VCaP (cell line): ENCODE results near the gene DTX4.

ENCODE experiments used
- H3K27ac ChIP-seq: fragments of 450-650 bp; 2 replicates; pipeline ENCODE4 v1.5.1; 2017
- CTCF ChIP-seq: fragments of 450-650 bp; conservative IDR thresholded peaks from 2 replicates; pipeline ENCODE4 v1.5.1; 2017; ENCODE audit warnings: mild to moderate bottlenecking, moderate library complexity

DTX4 gene

DNA sequence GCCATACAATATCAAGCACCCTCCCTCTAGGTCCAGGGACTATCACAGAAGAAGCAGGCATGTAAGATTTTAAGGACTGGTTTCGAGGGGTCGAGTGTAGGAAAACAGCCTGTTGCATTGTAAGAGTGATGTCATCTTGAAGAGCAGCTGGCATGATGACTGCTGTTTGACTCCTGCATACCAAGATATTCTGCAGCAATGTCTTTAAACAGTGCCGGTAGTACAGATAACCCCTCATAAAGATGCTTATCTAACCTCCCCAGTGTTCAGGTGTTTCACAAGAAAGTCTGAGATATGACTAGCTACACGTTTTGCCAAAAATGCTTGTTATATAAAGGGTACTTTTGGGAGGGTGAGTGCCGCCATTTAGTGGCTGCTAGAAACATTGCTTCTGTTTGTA, 17.3 kb upstream of the DTX4 start:
- H3K27ac ChIP-seq: peak overlapping the region; percentile 54

DNA sequence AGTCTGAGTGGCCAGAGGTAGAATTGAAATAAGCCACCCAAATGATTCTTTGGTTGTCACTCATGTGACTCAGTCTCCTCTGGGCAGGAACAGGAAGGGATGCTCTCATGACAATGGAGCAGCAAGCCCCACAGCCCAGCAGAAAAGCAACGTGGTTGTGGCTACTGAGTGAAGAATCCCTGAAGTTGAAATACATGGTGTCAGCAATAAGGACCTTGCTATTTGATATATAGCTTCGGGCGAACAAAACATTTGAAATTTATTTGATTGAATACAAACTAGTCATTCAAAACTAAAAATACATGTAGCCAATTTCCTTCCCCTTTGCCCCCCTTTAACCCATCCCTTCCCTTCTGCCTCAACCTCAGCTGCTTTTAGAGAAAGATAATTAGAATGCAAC, 14.5 kb upstream of the DTX4 start:
- no peak for TF ChIP-seq CTCF
- H3K27ac ChIP-seq: peak overlapping the region; percentile 24; the same call in 1 of the 2 replicates

More for the DNA sequence above, 17.3 kb upstream of the DTX4 start:
- peak; percentile 39 for TF ChIP-seq CTCF

DNA sequence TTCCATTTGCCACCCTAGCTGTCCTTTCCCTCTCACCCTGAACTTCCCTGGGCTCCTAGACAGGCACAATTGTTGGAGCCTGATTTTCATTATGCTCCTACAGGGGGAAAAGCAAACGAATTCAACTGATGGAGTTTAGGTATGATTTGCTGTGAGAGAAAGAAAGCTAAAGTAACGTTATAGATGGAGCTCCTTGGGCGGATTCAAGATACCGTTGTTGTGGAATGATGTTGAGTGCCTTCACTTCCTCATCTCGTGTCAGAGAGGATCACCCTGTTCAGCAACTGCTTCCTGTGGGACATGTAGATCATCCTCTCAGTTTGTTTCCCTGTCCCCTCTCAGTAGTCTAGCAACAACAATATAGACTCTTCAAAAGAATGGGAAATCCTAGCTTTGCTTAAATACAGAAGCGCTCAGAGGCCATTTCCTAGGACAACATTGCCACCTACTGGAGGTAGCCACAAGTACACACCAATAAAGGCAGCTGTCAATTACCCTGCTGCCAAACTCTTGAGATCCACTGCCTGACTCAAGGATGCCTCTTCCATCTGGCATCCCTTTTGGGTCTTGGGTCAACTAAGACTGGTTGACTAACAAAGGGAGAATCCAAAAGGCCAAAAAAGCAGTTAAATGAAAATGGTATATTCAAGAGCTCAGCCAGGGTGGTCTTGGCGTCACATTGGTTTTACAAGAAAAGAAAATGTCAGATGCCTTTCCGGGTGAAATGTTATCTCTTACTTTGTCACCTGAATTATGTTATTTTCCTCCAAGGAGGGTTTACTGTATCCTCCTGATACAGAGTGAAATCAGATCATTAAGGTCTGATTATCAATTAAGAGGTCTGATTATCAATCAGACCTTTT, 13.5 kb upstream of the DTX4 start:
- TF ChIP-seq CTCF: peak; percentile 80
- peak overlapping the region; percentile 24; the same call in 1 of the 2 replicates for H3K27ac ChIP-seq

DNA sequence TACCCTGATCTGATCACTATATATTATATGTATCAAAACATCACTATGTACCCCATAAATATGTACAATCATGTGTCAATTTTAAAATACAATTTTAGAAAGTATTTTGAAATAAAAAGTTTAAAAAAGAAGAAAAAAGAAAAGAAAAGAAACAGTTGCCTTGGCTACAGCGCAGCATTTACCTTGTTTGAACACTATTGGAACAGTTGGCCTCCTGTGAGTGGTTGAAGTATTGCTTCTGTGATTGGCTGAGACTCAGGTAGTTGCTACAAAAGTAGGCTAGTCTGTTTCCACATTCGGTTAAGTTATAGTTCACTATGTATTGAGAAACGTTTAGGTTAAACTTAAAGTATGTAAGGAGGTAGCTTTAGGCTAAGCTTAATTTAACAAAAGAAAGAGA, 7.9 kb upstream of the DTX4 start:
- no peak overlapping the region for H3K27ac ChIP-seq
- TF ChIP-seq CTCF: no peak

DNA sequence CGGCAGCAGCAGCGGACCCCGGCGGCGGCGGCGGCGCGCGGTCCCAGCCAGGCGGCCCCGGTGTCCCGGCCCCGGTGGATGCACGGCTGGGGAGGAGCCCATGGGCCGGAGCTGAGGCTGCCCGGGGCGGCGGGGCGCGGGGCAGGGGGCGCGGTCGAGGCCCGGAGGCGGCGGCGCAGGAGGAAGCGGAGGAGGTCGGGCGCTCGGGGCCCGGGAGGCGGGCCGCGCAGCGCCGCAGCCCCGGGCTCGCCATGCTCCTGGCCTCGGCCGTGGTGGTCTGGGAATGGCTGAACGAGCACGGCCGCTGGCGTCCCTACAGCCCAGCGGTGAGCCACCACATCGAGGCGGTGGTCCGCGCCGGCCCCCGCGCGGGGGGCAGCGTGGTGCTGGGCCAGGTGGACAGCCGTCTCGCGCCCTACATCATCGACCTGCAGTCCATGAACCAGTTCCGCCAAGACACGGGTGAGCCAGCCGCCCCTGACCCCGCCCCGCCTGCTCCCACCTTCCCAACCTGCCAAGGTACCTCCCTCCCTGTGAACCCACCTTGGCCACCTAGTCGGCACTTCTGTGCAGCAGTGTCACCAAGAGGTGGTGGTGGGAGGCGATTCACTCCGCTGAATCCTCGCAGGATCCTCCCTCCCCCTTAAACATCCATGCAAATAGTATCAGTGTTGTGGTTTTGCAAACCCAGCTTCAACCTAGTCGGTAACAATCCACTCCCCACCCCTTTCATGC, 580 bp downstream of the DTX4 start:
- H3K27ac ChIP-seq: peak overlapping the region; percentile 65
- TF ChIP-seq CTCF: no peak

DNA sequence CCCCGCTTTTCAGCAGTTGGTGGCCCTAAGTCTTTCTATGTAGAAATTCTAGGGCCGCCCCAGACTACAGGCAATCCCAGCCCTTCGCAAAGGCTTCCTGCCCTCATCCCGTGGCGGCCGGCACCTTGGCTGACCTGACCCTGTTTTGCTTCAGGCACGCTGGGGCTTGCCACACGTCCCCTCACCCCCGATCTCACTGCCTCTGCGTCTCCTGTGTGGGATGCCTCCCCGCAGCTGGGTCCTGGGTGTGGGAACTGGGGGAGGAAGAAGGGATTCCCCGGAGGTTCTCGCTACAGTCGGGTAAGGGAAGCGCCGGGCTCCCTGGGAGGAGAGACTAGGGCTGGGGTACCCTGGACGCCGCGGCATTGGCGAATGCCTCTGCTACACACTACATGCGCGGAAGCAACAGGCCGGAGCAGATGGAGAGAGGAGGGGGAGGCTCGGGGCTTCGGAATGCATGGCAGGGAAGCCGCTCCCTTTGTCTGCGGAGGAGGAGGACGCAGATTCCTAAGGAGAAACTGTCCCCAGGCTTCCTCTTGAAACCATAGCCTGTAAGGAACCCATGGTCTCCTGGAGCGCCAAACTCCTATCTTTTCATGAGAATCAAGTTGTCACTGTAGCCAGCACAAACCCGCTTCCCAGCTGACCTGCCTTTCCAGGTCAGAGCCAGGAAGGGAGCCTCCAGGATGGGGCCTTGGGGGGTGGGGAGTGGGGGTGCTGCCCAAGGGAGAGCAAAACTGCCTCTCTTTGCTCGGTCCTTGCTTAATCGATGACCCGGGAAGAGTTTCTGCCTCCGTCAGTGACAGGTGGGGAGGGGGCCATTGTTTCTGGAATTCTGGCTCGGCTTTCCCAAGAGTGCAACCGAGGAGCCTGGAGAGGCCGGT, 1.4 kb downstream of the DTX4 start:
- TF ChIP-seq CTCF: no peak
- no peak overlapping the region for H3K27ac ChIP-seq
